Suppressor macrophage treated with lipopolysaccharide for 1 hour (primary cell): ENCODE results near the gene SLC26A5.
"Not testable (repeated sequence)": the region's sequence is repeated elsewhere in the genome, so short reads cannot be mapped to it uniquely, and the experiment has no call there.

Experiments
- DNase-seq, 3 donors: peaks; one replicate each; pipeline ENCODE4 v3.0.0-alpha.2; 2020 to 2022

SLC26A5 gene, protein sequence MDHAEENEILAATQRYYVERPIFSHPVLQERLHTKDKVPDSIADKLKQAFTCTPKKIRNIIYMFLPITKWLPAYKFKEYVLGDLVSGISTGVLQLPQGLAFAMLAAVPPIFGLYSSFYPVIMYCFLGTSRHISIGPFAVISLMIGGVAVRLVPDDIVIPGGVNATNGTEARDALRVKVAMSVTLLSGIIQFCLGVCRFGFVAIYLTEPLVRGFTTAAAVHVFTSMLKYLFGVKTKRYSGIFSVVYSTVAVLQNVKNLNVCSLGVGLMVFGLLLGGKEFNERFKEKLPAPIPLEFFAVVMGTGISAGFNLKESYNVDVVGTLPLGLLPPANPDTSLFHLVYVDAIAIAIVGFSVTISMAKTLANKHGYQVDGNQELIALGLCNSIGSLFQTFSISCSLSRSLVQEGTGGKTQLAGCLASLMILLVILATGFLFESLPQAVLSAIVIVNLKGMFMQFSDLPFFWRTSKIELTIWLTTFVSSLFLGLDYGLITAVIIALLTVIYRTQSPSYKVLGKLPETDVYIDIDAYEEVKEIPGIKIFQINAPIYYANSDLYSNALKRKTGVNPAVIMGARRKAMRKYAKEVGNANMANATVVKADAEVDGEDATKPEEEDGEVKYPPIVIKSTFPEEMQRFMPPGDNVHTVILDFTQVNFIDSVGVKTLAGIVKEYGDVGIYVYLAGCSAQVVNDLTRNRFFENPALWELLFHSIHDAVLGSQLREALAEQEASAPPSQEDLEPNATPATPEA

DNA sequence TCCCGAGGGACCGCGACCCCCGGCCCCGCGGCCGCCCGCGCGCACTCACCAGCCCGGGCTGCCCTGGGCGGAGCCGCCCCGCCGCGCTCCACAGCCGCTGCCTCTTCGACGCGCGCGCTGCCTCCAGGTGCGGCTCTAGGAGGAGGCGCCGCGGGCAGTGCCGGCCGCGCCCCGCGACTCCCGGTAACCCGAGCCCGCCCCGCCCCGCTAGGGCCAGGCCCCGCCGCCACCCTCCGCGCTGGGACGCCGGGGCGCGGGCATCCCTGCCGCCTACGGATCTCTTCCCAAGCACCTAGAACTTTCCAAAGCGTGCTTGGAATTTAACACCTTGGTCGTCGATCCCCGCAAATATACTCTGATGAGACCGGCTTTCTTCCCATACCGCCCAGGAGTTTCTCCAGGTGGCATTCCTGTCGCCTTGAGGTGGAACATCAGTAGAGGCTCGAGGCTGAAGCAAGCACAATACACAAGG is at the start of gene SLC26A5:
SLC26A5 (minus strand) TSS at position 159 of the 472 bp plus-strand sequence. CDS start 24,693 bp downstream, outside the sequence.
- DNase-seq: peak in 1 of 3 donors; percentile 22

DNA sequence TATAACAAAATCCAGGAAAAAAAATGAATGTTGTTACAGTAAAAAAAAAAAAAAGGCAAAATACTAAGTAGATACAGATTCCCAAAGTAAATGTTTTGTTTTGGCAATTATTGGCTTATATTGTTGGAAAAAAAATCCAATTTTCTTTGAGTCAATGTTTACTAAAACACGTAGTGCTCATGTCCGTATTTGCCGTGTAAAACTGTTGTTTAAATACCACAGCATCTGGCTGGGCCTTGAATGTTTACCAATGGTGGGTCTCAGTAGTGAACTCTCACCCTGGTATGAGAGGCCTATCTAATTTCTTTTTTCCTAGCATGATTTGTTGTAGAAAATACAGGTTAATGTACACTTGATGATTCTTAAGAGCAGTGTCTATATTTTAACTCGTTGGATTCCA is 41.4 kb upstream of the SLC26A5 start:
- DNase-seq: no peak

DNA sequence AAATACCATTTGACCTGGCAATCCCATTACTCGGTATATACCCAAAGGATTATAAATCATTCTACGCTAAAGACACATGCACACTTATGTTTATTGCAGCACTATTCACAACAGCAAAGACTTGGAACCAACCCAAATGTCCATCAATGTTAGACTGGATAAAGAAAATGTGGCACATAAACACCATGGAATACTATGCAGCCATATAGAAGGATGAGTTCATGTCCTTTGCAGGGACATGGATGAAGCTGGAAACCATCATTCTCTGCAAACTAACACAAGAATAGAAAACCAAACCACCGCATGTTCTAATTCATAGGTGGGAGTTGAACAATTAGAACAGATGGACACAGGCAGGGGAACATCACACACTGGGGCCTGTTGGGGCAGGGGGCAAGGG is 40.9 kb upstream of the SLC26A5 start:
- not testable (repeated sequence) for DNase-seq

DNA sequence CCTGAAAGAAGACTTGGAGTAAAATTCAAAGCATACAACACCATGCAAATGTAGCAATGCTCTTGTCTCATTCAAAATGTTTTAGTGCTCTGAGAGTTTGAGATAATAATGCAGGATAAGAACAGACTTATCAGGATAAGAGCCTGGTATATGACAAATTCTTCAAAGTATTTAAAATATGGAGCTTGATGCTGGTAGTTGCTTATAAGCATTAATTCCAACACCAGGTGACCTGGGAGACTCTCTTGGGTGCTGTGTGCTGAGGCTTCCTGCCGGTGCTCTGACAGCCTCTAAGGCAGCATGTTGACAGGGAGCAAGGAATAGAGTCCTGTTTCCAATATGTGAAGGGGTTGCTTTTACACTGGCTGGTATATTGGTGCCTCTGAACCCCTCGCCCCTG is 34.8 kb upstream of the SLC26A5 start:
- no peak for DNase-seq

DNA sequence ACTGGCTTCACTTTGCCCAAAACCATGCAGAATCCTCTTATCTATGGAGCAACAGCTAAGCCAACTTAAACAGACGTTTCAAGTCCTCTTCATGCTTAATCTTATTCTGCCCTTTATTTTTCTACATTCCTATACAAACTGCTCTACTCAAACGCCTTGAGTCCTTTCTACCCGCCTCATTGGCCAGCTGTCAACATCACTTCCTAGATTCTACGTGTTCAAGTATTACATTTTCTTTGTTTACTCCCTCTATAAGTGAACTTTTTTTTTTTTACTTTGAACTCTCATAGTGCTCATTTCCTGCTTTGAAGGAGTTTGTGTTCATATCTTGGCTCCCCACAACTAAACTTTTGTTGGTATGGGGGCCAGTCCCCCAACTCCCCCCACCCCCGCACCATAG is 28.9 kb upstream of the SLC26A5 start:
- no peak for DNase-seq

DNA sequence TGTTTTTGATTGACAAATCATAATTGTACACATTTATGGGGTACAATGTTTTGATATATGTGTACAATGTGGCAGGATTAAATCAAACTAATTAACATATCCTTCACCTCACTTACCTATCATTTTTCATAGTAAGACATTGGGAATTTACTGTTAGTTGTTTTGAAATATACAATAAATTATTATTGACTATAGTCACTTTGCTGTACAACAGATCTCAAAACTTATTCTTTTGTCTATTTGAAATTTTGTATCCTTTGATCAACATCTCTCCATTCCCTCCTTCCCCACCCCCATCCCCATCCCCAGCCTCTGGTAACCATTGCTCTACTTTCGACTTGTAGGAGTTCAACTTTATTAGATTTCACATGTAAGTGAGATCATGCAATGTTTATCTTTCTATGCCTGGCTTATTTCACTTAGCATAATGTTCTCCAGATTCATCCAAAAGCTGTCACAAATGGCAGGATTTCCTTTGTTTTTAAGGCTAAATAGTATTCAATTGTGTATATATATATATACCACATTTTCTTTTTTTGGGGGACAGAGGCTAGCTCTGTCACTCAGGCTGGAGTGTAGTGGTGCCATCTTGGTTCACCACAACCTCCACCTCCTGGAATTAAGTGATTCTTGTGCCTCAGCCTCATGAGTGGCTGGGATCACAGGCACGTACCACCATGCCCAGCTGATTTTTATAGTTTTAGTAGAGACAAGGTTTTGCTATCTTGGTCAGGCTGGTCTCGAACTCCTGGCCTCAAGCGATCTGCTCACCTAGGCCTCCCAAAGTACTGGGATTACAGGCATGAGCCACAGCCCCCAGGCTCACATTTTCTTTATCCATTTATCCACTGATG is 23.3 kb upstream of the SLC26A5 start:
- no peak for DNase-seq

DNA sequence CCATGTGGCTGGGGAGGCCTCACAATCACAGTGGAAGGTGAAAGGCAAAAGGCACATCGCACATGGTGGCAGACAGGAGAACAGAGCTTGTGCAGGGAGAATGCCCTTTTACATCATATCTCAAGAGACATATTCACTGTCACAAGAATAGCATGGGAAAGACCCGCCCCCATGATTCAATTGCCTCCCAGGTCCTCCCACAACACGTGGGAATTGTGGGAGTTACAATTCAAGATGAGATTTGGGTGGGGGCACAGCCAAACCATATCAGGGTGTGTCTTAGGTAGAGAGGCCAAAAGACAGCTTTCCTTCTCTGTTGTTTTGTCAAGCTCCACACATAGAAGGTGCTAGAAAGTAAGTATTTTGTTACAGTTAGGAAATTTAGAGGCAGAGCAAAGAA is 20.8 kb upstream of the SLC26A5 start:
- no peak for DNase-seq

DNA sequence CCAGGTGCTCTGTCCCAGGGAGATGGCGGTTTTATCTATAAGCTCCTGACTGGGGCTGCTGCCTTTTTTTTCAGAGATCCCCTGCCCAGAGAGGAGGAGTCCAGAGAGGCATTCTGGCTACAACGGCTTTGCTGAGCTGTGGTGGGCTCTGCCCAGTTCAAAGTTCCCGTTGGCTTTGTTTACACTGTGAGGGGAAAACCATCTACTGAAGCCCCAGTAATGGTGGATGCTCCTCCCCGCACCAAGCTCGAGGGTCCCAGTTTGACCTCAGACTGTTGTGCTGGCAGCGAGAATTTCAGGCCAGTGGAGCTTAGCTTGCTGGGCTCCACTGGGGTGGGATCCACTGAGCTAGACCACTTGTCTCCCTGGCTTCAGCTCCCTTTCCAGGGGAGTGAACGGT is 16.4 kb upstream of the SLC26A5 start:
- DNase-seq: no peak

DNA sequence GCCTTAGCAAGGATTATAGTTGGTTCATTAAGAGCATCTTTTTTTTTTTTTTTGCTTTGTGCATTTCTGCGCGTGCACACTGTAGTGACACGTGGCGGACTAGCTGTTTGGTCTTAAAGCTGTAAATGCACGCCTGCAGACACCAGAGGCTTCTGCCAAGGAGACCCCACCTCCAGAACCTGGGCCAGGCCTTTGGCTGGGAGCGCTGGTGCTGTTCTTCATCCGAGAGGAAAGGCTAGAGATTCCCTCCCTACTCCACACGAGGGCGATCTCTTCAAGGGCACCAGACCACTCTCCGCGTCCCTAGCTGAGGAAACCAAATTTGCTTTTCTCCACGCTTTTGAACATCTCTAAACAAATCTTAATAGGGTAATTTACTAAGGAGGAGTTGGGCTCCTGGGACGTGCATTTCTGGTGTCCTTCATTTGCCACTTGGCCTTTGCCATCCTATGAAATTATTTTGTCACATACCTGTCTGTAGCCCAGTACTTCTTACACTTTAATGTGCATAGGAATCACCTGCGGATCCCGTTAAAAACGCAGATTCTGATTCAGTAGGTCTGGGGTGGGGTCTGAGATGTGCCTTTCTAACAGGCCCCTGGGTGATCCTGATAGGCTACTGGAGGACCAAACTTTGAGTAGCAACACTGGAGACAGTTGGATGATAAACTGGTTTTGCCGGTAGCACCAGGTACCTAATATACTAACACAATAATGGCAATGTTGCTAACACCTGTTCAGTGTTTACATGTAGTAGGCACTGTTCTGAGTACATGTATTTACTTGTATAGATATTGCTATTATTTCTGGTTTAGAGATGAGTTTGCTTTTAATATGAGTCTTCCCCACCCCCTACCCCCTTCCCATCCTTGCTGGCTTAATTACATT is 1.3 kb upstream of the SLC26A5 start:
- DNase-seq: peak; percentile 47 to 62 (median 50)

DNA sequence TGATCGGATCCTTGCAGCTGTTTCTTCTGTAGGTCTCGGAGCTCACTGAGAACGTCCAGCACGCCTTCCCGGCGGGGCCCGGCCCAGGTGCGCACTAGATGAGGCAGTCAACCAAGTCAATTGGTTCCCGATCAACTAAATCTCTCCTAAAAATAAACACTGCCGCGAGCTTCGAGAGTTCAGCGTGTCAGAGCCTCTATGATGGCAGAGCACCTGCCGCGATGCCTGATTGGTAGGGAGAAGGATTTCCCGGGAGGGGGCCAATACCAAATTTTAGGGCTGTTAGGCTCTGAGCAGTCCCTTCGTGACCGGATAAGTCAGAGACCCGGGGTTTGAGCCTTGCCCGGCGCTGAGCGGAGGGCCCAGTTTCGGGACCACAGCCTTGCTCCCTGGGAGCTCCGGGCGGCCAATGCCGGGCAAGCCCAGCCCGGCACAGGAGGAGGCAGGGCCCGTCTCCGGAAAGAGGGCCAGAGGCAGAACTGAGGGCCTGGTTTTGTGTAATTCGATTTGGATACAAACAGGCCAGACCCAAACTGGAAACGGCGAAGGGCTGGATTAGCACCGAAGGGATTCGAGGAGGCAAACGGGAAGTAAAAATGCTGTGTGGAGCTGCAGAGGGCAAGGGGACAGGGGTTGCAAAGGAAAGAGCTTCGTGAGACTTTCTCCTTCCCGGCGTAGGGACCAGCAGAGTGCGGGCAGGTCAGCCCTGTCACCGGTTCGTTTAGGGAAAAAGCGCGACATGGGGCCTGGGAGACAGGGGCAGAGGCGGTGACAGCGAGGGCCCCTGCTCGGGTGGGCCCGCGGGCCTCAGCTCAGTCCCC is 569 bp downstream of the SLC26A5 start:
- DNase-seq: peak in 2 of 3 donors; percentile 10 to 12

DNA sequence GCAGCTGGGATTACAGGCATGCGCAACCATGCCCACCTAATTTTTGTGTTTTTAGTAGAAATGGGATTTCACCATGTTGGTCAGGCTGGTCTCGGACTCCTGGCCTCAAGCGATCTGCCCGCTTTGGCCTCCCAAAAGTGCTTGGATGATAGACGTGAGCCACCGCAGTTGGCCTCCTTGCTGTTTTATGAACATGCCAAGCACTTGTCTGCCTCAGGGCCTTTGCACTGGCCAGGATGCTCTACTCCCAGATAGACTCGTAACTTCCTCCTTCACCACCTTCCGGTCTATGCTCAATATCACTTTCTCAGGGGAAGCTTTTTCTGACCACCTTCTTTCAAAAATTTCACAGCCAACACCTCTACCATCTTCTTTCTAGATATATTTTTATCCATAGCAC is 6.3 kb downstream of the SLC26A5 start:
- DNase-seq: no peak

DNA sequence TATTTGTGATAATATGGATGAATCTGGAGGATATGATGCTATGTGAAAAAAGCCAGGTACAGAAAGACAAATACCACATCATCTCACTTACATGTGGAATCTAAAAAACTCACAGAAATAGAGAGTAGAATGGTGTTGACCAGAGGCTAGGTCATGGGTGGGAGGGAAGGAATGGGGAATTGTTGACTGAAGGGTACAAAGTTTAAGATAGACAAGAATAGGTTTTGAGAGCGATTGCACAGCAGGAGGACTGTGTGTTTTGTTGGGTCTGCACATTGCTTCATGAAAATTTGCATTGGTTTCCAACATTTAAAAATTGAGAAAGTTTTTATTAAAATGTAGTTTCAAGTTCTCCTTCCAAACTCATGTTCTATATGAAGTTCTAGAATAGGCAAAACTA is 8.4 kb downstream of the SLC26A5 start:
- no peak for DNase-seq

DNA sequence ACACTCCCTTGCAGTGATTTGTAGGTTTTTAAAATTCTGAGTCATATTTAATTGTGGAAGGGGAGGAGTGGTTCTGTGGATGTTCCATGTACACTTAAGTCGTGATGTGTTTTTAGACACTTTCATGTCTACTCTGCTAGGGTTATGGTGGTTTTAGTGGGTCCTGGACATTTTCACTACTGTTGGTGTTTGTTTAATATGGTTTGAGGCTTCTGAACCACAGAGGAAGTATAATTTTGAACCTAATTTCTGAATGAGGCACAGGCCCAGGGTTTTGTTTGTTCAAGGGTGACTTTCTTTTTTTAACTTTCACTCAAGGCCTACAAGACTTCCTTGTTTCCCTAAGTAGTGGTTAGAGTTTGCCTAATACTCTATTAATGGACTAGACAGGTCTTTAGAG is 13.3 kb downstream of the SLC26A5 start:
- DNase-seq: peak in 2 of 3 donors; percentile 6 to 26

DNA sequence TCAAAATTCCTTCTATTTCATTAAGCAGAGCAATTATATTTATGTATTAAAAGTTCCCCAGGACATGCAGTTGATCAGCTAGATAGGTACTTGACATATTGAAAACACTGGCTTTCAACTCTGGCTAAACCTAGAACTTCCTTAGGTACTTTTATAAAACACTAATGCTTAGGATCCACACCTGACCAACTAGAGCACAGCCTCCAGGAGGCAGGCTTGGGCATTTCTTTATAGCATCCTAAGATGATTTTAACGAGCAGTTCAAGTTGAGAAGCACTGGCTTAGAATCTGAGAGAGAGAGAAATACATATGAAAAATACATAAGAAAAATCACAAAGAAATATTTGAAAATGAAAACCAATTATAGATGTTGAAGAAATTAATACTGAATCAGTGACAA is 20.8 kb downstream of the SLC26A5 start:
- no peak for DNase-seq

DNA sequence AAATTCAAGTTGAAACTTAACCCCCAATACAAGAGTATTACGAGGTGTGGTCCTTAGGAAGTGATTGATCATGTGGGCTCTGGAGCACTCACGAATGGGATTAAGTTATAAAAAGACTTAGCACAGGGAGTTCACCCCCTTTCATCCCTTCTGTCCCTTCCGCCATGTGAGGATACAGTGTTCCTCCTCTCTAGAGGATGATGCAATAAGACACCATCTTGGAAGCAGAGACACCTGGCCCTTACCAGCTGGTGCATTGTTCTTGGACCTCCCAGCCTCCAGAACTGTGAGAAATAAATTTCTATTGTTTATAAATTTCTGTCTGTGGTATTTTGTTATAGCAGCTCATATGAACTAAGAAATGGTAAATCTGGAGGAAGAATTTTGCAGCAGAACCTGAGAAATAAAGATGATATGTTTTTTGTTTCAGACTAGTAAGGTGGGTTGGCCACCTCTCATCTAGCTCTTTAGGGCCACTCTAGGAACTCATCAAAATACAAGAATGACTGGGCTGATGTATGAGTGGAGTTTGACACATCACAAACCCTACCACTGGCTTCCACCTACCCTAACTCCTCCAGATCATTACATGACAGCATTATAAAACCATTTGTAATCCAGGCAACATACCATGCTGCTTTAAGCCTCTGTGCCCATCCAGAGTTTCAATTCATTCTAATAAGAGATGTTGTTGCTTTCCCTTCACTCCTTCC is 22.4 kb downstream of the SLC26A5 start:
- DNase-seq: no peak

DNA sequence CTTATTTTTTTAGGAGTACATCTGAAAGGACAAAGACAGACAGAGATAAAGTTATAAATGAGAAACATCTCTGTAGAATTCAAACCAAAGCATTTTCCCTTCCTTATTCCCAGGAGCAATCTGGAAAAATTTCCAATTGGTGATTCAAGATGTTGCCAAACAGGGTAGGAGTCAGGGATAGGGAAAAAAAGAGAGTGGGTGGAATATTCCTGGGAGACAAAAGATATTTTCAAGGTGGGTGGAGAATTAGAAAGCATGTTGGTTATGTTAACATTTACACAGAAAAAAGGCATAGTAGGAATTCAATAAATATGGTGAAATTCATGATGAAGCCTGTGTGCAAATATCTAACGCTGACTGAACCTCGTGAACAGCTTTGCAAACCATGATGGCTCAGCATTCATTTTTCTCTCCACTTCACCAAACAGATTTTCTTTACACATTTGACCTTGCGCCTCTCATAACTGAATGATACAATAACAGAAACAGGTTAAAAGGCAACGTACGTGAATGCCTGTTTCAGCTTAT is 25.1 kb downstream of the SLC26A5 start:
- DNase-seq: no peak

DNA sequence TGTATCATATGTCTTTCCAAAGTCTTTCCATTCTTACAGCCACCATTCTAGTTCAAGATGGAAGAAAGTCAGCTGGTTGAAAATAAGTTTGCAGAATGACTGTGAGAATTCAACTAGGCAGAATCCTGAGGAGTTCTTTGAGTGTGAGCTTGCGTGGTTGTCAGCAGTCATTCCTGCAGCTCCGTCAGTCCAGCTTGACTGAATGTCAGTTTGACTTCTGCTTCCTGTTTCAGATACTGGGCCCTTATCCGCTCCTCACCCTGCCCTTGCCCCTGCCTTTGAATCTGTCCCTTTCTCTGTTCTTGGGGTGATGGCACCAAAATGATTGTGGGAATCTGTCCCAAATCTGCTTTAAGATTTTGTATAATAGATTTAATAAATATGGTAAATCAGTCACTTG is 27.8 kb downstream of the SLC26A5 start:
- peak in 2 of 3 donors; percentile 29 to 44 for DNase-seq

DNA sequence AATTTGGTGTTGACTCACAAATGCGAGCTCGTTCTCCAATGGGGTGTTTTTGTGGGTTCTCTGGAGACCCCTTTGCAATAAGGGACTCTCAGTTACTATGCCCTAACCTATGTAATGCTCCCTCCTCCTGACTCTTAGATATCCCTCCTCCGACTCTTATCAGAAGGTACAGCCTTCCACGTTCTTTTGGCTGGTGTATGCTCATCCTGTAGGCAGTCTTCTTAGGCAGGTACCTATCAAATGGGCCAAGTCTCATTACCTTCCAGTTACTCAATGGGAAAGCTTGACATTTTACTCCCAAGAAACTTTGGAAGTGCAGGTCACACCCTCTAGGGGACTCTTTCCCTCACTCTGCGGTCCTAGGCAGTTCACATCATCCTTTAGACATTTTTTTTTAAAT is 32.6 kb downstream of the SLC26A5 start:
- DNase-seq: no peak

DNA sequence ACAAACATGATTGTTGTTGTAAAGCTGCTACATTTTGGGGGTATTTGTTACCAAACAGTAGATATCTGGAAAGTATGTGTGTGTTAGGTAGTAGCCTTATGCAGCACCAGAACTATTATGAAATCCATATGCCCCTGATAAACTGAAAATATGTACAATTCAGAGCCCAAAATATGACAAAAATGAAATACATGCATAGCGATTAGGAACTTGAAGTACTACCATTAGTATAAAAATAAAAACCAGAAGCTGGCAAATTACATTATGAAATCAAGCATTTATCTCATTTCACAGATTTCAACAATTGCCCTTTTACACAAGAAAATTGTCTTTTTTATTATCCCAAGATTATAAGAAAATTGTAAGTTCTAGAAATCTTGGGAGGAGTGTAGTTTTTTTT is 33.9 kb downstream of the SLC26A5 start:
- DNase-seq: no peak
